Smooth muscle cell (in vitro differentiated cells): ENCODE data around the gene RPS24. TPM values are rescaled to one million over a fixed set of nuclear protein-coding genes. Genes with fewer than 3 reads are reported as not detected.
"Not testable (repeated sequence)": the region's sequence is repeated elsewhere in the genome, so short reads cannot be mapped to it uniquely, and the experiment has no call there.

Experiments
- DNase-seq: peaks from one replicate; lab custom pipeline; 2025; ENCODE audit not compliant: unreplicated experiment; lab: John Stamatoyannopoulos, UW
- H2AFZ ChIP-seq: fragments of 200-600 bp; sonication (generic); 2 replicates; pipeline ENCODE4 v1.6.0; 2016; ENCODE audit warnings: antibody characterized with exemption, low read depth, mild to moderate bottlenecking
- H3F3A ChIP-seq: fragments of 200-600 bp; sonication (generic); 2 replicates; pipeline ENCODE4 v1.6.0; 2017; ENCODE audit warnings: antibody characterized with exemption, low read depth
- H3K27ac ChIP-seq: fragments of 200-600 bp; sonication (generic); 2 replicates; pipeline ENCODE4 v1.5.1; 2016; ENCODE audit warnings: low read depth, mild to moderate bottlenecking
- H3K27me3 ChIP-seq: fragments of 200-600 bp; sonication (generic); 2 replicates; pipeline ENCODE4 v1.6.1; 2016; ENCODE audit warnings: low read depth, mild to moderate bottlenecking
- H3K36me3 ChIP-seq: fragments of 200-600 bp; sonication (generic); 2 replicates; pipeline ENCODE4 v1.5.1; 2016; ENCODE audit warnings: low read depth
- H3K4me1 ChIP-seq: fragments of 200-600 bp; sonication (generic); 2 replicates; pipeline ENCODE4 v1.5.1; 2016; ENCODE audit warnings: low read depth
- H3K4me2 ChIP-seq: fragments of 200-600 bp; sonication (generic); 2 replicates; pipeline ENCODE4 v1.6.0; 2016; ENCODE audit warnings: mild to moderate bottlenecking
- H3K4me3 ChIP-seq: fragments of 200-600 bp; sonication (generic); 2 replicates; pipeline ENCODE4 v1.5.1; 2016; ENCODE audit warnings: mild to moderate bottlenecking
- H3K79me2 ChIP-seq: fragments of 200-600 bp; sonication (generic); 2 replicates; pipeline ENCODE4 v1.6.0; 2016; ENCODE audit warnings: low read depth, mild to moderate bottlenecking
- H3K9ac ChIP-seq: fragments of 200-600 bp; sonication (generic); 2 replicates; pipeline ENCODE4 v1.6.0; 2016; ENCODE audit warnings: low read depth
- H3K9me3 ChIP-seq: fragments of 200-600 bp; sonication (generic); replicated peaks from 2 replicates; pipeline ENCODE4 v1.5.1; 2016; ENCODE audit warnings: low read depth
- H4K20me1 ChIP-seq: fragments of 200-600 bp; sonication (generic); 2 replicates; pipeline ENCODE4 v1.6.0; 2016; ENCODE audit warnings: low read depth
- CTCF ChIP-seq: fragments of 200-600 bp; sonication (generic); IDR thresholded peaks from 2 replicates; pipeline ENCODE4 v1.5.1; 2017; ENCODE audit warnings: borderline replicate concordance, mild to moderate bottlenecking, antibody characterized with exemption; ENCODE audit not compliant: insufficient read depth, poor library complexity, severe bottlenecking
- WGBS: methylation state at CpG from one replicate; pipeline ENCODE4 v1.1.7; 2016; ENCODE audit warnings: low lambda C conversion rate; 5-methylcytosine and 5-hydroxymethylcytosine counted together
- polyA plus RNA-seq: library from polyadenylated mRNA; unstranded; fragments of >200 nt; fragmentation: Nextera tagmentation; extraction: Ambion mirVana; gene quantifications from 2 replicates; pipeline ENCODE4 v1.2.1, GENCODE V29; 2016
- total RNA-seq: library from RNA; depleted of rRNA; stranded (reverse); fragments of >200 nt; gene quantifications from 2 replicates; pipeline ENCODE4 v1.2.3, GENCODE V29; 2014

RPS24 gene
- total and polyA plus RNA-seq, 2 experiments from 2014 or later: 407 to 2,109 TPM

- Histone ChIP-seq H3K27me3 (no peaks in the 10 kb centered on the region), H3F3A (no peaks in the 10 kb centered on the region), H4K20me1 (no peaks in the 10 kb centered on the region), H3K4me1 (no peaks in the 10 kb centered on the region), H3K27ac (no peak overlapping the region), H3K9me3 (no peaks in the 10 kb centered on the region), H3K4me2 (no peak overlapping the region), H3K9ac (no peak overlapping the region), H3K4me3 (no peak overlapping the region), H2AFZ (no peak overlapping the region), H3K36me3 (no peaks in the 10 kb centered on the region), H3K79me2 (no peaks in the 10 kb centered on the region)
- no peak for TF ChIP-seq CTCF
- no peak for DNase-seq
- WGBS: 94% methylated on average over 5 of the region's 5 CpGs
Measured at GRCh38 chr10:78070726-78071125, 37.1 kb downstream of the RPS24 start.

- TF ChIP-seq CTCF: no peak
- WGBS: 84% methylated on average over 4 of the region's 4 CpGs
- no peaks in the 10 kb centered on the region for H3K4me1 ChIP-seq
Measured at GRCh38 chr10:78071140-78071856, 37.6 kb downstream of the RPS24 start.

GRCh38 chr10:78071857-78072179, 38.2 kb downstream of the RPS24 start:
- Histone ChIP-seq H3K4me1 (no peaks in the 10 kb centered on the region), H3K4me2 (no peak overlapping the region), H3K4me3 (no peak overlapping the region), H3F3A (no peaks in the 10 kb centered on the region), H4K20me1 (no peaks in the 10 kb centered on the region), H3K36me3 (no peaks in the 10 kb centered on the region), H3K27me3 (no peaks in the 10 kb centered on the region), H2AFZ (no peak overlapping the region), H3K9me3 (no peaks in the 10 kb centered on the region), H3K9ac (no peak overlapping the region), H3K79me2 (no peaks in the 10 kb centered on the region), H3K27ac (no peak overlapping the region)
- no peak for DNase-seq
- WGBS: 95% methylated on average over 4 of the region's 4 CpGs
- no peak for TF ChIP-seq CTCF

More at GRCh38 chr10:78071140-78071856, 37.6 kb downstream of the RPS24 start:
- no peak overlapping the region for H3K4me2 ChIP-seq
- H4K20me1 ChIP-seq: no peaks in the 10 kb centered on the region
- no peak overlapping the region for H3K27ac ChIP-seq
- H3K4me3 ChIP-seq: no peak overlapping the region
- DNase-seq: no peak
- no peak overlapping the region for H2AFZ ChIP-seq
- H3K9me3 ChIP-seq: no peaks in the 10 kb centered on the region
- H3K36me3 ChIP-seq: no peaks in the 10 kb centered on the region
- H3K27me3 ChIP-seq: no peaks in the 10 kb centered on the region
- H3F3A ChIP-seq: no peaks in the 10 kb centered on the region
- no peak overlapping the region for H3K9ac ChIP-seq
- H3K79me2 ChIP-seq: no peaks in the 10 kb centered on the region

DNA sequence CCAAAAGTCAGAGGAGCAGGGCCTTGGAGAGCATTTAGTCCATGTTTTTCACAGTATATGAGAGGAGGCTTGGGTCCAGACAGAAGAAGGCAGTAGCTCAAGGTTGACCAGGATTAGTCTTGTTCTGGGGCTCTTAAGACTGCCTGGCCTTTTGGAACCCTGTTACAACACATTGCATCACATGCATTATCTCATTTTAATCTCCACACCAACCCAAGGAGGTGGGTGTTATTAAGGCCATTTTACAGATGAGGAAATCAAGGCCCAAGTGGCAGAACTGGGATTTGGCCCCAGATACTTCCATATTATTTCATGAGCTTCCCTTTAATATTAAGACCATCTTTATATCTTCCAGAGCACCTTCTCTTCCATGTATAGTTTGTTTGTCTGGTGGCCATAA, 38.8 kb downstream of the RPS24 start:
- H3K4me2 ChIP-seq: no peak overlapping the region
- no peaks in the 10 kb centered on the region for H4K20me1 ChIP-seq
- H3K4me1 ChIP-seq: no peaks in the 10 kb centered on the region
- no peaks in the 10 kb centered on the region for H3F3A ChIP-seq
- H3K27ac ChIP-seq: no peak overlapping the region
- no peak for DNase-seq
- no peak overlapping the region for H2AFZ ChIP-seq
- H3K9me3 ChIP-seq: no peaks in the 10 kb centered on the region
- H3K79me2 ChIP-seq: no peaks in the 10 kb centered on the region
- no peaks in the 10 kb centered on the region for H3K36me3 ChIP-seq
- no peak overlapping the region for H3K9ac ChIP-seq
- H3K4me3 ChIP-seq: no peak overlapping the region
- no peaks in the 10 kb centered on the region for H3K27me3 ChIP-seq
- no peak for TF ChIP-seq CTCF

- 100% methylated on average over 7 of the region's 29 CpGs for WGBS
- H3K27ac ChIP-seq, H4K20me1 ChIP-seq: not testable (repeated sequence)
Measured at GRCh38 chr10:78075806-78076205, 42.1 kb downstream of the RPS24 start.

More at GRCh38 chr10:78075806-78076205, 42.1 kb downstream of the RPS24 start:
- not testable (repeated sequence) for H3K79me2 ChIP-seq, H3K4me3 ChIP-seq, H3K27me3 ChIP-seq, H3K4me1 ChIP-seq, DNase-seq, H3K9me3 ChIP-seq, H3K4me2 ChIP-seq, H3F3A ChIP-seq, H3K9ac ChIP-seq, H2AFZ ChIP-seq, H3K36me3 ChIP-seq
